Measurements from ENCODE around the gene EMC8. TPM values are rescaled to one million over a fixed set of nuclear protein-coding genes. Genes with fewer than 3 reads are reported as not detected.
"Not testable (repeated sequence)": the region's sequence is repeated elsewhere in the genome, so short reads cannot be mapped to it uniquely, and the experiment has no call there.

Gene EMC8
- total RNA-seq, 1 donor from 2014 or later: 41.8 TPM

DNA sequence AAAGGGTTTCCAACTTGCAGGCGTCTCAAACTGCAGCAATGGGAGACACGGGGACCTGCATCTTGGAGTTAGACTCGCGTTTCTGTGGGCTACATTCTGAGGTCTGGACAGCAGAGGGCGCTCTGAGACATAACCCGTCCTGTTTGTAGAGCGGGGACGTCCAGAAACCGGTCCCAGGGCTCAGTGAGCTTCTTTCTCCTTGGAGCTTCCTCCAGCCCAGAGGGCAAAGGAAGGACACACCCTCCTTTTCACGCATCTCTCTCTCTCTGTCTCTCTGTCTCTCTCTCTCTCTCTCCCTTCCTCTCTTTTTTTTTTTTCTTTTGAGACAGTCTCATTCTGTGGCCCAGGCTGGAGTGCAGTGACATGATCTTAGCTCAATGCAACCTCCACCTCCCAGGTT, 19.9 kb upstream of the EMC8 start:
- intact Hi-C loops (cut with micrococcal nuclease): loop anchor here (1.0 kb wide), 1 partner anchor 20 kb away; the partner anchor contains the start of genes COX4I1 and EMC8

GRCh38 chr16:85817195-85817594, 17.9 kb upstream of the EMC8 start:
- intact Hi-C loops (cut with micrococcal nuclease): not testable (repeated sequence)

- intact Hi-C loops (cut with micrococcal nuclease): no loop called here
Observed at GRCh38 chr16:85816159-85816558, 16.8 kb upstream of the EMC8 start.

- intact Hi-C loops (cut with micrococcal nuclease): no loop called here
Observed at GRCh38 chr16:85812811-85813700, 13.7 kb upstream of the EMC8 start.

GRCh38 chr16:85812031-85812807, 12.9 kb upstream of the EMC8 start:
- intact Hi-C loops (cut with micrococcal nuclease): no loop called here

DNA sequence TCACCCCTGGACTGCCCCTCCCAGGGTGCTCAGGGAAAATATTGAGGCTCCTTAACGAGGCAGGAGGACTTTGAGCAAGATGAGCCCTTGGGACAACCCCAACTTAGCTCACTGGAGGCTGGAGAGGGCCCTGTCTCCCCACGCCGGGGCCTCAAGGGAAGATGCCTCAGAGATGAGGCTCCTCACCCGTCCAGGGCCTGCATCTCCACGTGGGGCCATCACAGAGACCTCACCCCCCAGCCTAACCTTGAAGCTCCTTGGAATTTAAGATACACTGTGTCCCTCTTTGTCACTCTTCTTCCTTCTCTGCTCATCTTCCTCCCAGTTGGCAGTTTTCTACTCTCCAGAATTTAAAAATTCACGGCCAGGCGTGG, 11.4 kb upstream of the EMC8 start:
- intact Hi-C loops (cut with micrococcal nuclease): no loop called here

GRCh38 chr16:85810097-85810741, 10.9 kb upstream of the EMC8 start:
- intact Hi-C loops (cut with micrococcal nuclease): no loop called here

- intact Hi-C loops (cut with micrococcal nuclease): no loop called here
Observed at GRCh38 chr16:85809645-85810044, 10.3 kb upstream of the EMC8 start.

DNA sequence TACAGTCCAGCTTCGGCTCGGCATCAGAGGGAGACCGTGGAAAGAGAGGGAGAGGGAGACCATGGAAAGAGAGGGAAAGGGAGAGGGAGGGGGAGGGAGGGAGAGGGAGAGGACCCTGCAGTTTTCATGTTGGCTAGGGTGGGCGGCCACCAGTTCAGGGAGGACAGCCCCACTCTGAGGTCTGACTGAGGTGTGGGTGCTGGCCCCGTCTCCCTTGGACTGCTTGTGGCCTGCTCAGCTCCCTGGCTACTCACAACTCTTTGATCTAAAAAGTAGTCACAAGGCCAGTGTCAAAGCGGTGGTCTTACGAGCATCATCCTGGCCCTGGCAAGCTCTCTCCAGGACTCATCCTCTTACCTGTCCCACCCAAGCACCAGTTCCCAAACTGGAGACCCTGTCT, 9.6 kb upstream of the EMC8 start:
- intact Hi-C loops (cut with micrococcal nuclease): no loop called here

GRCh38 chr16:85808104-85808503, 8.8 kb upstream of the EMC8 start:
- intact Hi-C loops (cut with micrococcal nuclease): not testable (repeated sequence)

DNA sequence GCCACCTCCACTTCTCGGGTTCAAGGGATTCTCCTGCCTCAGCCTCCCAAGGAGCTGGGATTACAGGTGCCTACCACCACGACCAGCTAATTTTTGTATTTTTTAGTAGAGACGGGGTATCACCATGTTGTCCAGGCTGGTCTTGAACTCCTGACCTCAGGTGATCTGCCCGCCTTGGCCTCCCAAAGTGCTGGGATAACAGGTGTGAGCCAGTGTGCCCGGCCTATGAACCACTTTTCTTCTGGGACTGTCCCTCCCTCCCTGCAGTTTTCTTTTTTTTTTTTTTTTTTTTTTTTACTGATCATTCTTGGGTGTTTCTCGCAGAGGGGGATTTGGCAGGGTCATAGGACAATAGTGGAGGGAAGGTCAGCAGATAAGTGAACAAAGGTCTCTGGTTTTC, 8.0 kb upstream of the EMC8 start:
- intact Hi-C loops (cut with micrococcal nuclease): not testable (repeated sequence)

GRCh38 chr16:85806539-85806938, 7.2 kb upstream of the EMC8 start:
- intact Hi-C loops (cut with micrococcal nuclease): no loop called here

GRCh38 chr16:85805442-85806045, 6.2 kb upstream of the EMC8 start:
- intact Hi-C loops (cut with micrococcal nuclease): no loop called here

DNA sequence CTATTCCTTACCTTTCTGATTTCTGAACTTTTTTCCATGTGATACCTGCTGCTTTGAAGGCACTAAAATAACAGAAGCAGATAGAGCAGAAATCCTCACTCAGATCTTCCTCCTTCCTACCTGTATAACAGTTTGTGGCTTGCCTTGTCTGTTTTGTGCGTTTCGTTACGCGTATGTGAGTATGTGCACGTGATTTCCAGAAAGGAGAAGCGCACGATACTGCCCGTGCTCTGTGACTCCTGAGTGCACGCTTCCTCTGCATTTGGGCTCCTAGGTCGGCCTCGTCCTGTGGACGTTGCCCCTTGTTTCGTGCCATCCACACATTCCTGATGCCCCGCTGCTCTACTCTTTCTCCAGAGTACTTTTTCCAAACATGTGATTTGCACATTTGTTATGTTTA, 4.2 kb upstream of the EMC8 start:
- intact Hi-C loops (cut with micrococcal nuclease): no loop called here

DNA sequence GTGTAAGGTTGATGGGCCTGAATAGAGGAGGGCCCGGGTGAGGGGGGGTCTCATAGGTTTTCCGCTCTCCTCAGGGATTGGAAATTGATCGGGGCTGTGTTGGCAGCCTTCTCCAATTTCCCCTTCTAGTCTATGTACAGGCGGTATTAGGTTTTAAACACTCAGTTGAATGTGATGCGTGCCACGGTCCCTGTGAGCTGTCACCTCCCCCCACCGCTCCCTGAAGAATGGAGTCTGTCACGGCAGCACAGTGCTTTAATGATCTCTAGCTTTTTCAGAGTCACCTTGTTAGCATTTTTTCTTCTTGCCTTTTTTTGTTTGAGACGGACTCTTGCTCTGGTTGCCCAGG, 951 bp upstream of the EMC8 start:
- intact Hi-C loops (cut with micrococcal nuclease): loop anchor here (1.0 to 2.0 kb wide), 2 partner anchors 103 to 245 kb away; no protein-coding TSS in a partner anchor

DNA sequence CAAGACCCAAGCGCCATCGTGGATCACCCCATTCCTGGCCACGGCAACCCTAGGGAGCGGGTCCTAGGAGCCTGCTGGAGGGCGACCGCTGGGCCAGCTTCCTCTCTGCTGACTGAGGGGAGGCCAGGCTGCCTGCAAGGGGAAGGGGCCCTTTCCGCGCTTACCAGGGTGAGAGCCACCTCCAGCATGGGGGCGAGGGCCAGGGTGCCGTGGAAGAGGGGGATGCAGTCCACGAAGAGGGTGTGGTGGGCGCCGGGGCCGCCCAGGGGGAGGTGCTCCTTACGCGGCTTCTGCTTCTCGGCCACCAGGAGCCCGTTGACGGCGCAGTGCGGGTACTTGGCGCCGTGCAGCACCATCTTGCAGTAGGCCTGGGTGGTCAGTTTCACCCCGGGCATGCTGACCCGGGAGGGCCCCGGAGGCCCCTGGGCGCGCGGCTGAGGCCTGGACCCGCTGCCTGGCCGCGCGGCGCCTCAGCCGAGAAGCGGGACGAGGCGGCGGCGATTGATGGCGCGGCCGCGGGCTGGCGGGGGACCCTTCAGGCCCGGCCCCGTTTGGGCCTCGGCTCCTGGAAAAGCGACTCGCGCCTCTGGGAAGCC, 345 bp downstream of the EMC8 start:
- intact Hi-C loops (cut with micrococcal nuclease): loop anchor here (1.0 to 5.0 kb wide), 6 partner anchors 20 to 787 kb away; partner anchors contain the start of gene ZDHHC7

GRCh38 chr16:85798283-85798776, 1.0 kb downstream of the EMC8 start:
- intact Hi-C loops (cut with micrococcal nuclease): loop anchor here (2.0 to 5.0 kb wide), 3 partner anchors 488 to 786 kb away; partner anchors contain the start of gene ZDHHC7

DNA sequence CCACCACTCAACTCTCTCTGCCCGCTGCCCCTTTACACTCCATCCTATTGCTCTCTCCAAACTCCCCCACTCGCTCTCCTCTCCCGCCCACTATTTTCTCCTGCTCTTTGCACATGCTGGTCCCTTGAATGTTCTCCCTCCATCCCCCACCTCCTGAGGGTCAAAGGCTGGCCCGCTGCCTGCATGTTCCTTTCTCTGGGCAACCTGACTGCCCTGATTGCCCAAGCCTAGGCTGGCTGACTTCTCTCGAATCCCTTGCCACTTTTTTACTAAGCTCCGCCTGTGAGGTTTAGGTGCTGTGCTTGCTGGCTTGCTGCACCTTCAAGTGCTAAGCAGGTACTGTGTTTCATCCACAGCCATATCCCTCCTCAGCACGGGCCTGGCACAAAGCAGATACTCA, 2.7 kb downstream of the EMC8 start:
- intact Hi-C loops (cut with micrococcal nuclease): loop anchor here (5.0 kb wide), 1 partner anchor 784 kb away; the partner anchor contains the start of gene ZDHHC7

DNA sequence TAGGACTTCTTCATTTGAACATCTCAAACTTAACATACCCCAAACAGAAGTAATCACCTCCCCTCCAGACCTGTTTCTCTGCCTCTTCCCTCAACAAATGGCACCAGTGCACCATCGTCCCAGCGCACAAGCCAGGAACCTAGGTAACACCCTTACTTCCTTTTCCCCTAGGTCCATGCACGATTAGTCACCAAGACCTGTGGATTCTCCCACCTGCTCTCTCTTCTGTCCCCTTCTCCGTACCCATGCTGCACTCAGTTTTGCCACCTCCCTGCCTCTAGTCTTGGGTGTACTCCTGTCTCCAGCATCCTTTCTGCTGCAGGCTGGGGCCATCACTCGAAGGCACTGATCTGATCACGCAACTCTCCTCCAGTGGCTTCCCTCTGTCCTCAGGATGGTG, 3.2 kb downstream of the EMC8 start:
- intact Hi-C loops (cut with micrococcal nuclease): loop anchor here (5.0 kb wide), 1 partner anchor 784 kb away; the partner anchor contains the start of gene ZDHHC7

DNA sequence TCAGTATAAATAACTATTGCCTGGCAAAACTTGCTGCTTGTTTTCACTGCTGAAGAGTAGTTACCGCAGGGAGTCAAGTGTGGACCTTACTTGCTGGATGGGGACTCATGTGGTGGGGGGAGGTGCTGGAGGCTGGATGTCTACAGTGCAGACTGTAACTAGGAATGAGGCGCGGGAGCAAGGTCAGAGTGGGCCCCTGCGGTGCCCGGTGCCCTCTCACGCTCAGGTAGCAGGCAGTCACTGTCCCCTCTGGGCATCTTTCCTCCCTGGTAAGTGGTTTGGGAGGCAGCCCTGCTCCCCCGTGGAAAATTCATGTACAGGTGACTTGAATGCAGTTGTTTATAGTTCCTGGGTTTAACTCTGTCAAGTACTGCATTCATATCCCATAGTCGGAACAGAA, 4.6 kb downstream of the EMC8 start:
- intact Hi-C loops (cut with micrococcal nuclease): loop anchor here (5.0 kb wide), 1 partner anchor 782 kb away; the partner anchor contains the start of gene ZDHHC7
